Fibroblast of the conjunctiva (primary cell): ENCODE results near the gene RMI2.
"Not testable (repeated sequence)": the region's sequence is repeated elsewhere in the genome, so short reads cannot be mapped to it uniquely, and the experiment has no call there.

ENCODE experiments used
- DNase-seq: peaks from one replicate; pipeline ENCODE4 v3.0.0-alpha.2; 2010; ENCODE audit warnings: low read depth

The RMI2 gene

GRCh38 chr16:11345040-11345862 lies at the start of gene RMI2:
TSS of gene RMI2 (plus strand) at chr16:11345459. CDS start at chr16:11345472, 13 bp downstream.
- DNase-seq: peak; percentile 93

- DNase-seq: no peak
These were observed 49.6 kb upstream of the RMI2 start for GRCh38 chr16:11295672-11296071.

- no peak for DNase-seq
These were observed 48.9 kb upstream of the RMI2 start for GRCh38 chr16:11296351-11296705.

DNA sequence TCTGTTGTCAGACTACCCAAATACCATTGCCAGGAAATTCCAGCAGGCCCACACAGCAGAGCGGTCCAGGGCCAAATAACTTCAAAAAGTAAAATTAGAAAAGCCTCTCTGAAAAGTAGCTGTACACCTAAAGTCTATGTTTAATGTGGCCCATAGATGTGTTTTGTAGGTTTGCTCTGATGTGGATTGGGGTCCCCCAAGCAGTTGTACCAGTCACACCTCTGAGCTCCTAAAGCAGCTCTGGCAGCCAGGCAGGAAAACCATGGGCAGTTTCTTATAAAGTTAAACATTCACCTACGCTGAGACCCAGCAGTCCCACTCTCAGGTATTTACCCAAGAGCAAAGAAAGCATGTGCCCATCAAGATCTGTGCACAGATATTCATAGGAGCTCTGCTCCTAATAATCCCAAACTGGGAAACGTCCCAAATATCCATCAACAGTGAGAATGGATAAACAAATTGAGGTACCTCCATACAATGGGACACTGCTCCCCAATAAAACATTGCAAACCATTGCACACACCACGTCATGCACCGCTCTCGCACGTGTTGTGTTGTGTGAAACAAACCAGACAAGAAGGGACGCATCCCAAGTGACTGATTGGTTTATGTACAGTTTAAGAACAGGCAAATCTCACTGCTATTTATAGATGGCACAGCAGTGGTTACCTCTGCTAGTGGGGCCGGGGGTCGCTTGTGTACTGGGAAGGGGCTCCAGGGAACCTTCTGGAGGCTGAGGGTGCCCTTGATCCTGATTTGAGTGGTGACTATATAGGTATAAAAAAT lies 48.4 kb upstream of the RMI2 start:
- no peak for DNase-seq

DNA sequence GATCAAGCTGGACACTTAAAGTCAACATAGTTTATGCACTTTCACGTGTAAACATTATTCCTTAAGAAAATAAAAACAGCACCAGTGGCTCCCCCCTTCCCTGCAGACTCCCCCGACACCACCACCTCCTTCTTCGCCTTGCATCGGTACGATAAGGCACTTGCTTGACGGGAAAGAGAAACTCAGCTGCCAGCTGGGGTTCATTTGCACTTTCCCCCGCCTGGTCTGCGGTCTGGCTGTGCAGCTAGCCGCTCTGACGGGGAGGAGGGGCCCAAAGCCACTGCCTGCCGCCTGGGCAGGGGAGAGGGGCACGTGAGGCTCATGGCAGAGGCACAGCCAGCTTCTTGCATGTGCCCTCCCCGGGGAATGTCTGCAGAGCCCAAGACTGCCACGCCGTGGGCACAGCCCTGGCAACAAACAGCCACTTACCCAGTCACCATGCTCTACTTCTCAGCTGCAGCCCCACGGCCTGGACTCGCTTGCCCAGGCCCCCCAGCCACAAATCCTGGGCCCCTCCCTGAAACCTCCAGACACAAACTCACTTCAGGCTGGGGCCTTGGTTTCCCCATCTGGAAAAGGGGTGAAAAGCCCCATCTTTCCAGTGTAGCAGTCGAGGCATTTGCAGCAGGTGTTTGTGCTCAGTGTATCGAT lies 47.6 kb upstream of the RMI2 start:
- peak; percentile 40 for DNase-seq

- no peak for DNase-seq
These were observed 46.9 kb upstream of the RMI2 start for GRCh38 chr16:11298143-11298900.

GRCh38 chr16:11298950-11299547 lies 46.2 kb upstream of the RMI2 start:
- not testable (repeated sequence) for DNase-seq

DNA sequence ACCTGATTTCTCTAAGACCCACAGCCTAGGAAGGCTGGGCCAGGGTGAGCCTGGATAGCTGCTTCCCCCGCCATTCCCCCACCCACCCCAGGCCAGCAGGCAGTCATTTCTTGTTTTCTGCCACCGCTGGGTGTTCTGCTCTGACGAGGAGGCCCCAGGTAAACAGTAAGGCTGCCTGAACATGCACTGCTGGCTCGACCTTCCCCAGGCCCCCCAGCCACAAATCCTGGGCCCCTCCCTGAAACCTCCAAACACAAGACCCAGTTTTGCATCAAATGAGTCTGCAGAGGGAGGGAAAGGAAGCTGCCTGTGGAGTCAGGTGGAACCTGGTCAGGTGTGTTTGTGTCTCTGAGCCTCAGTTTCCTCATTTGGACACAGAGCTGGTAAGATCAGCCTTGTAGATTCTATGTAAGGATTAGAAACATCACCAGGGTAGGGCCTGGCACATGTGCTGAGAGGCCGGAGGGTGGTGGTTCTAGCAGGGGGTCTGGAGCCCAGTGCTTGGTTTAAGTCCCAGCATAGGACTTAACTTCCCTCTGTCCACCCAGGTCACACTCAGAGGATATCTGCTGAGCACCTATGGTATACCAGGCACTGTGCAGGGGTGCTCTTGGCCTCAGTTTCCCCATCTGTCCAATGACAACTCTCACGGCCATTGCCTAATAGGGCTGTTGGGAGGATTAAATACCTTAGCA lies 45.2 kb upstream of the RMI2 start:
- DNase-seq: no peak

DNA sequence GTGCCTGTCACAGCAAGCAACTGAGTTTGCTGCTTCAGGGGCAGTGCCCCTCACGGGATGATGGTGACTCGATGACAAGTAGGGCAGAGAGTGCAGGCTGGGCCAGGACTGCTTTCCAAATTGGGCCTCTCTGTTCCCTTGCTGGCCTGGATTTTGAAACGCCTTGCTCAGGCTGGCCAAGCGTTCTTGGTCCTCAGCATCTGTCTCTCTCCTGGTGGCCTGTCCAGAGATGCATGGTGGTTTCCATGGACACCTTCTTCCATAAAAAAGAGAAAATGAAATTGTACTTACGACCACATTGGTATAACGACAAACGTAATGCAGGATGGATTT lies 44.7 kb upstream of the RMI2 start:
- DNase-seq: no peak

GRCh38 chr16:11301645-11302501 lies 43.4 kb upstream of the RMI2 start:
- DNase-seq: no peak

DNA sequence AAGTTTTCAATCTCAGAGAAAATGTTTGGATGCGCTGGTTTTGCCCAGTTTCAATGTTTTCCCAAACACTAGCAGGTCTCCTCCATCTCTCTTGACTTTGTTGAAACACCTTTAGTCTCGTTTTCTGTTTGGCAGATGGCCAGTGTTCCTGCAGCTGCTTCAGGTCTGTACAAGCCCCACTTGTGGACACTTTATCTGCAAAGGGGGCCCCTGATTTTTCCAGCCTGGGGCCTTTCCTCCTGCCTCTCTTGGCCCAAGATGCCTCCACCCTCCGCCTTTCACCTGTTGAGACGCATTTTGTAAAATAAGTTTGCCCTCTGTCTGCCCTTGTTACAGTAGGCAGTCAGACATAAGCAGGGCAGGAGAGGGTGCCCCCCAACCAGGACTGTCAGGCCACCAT lies 42.3 kb upstream of the RMI2 start:
- DNase-seq: no peak

- DNase-seq: no peak
These were observed 41.7 kb upstream of the RMI2 start for GRCh38 chr16:11303405-11304138.

DNA sequence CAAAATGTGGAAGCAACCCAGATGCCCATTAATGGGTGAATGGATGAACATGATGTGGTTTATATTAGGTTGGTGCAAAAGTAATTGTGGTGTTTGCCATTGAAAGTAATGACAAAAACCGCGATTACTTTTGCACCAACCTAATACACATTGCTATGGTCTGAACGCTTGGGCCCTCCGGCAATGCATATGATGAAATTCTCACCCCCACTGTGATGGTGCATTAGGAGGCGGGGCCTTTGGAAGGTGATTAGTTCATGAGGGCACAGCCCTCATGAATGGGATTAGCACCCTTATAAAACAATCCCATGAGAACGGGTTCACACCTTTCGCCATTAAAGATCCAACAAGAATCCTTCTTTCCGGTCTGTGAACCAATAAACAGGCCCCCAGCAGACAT lies 38.9 kb upstream of the RMI2 start:
- DNase-seq: no peak

GRCh38 chr16:11306997-11307638 lies 38.1 kb upstream of the RMI2 start:
- no peak for DNase-seq

DNA sequence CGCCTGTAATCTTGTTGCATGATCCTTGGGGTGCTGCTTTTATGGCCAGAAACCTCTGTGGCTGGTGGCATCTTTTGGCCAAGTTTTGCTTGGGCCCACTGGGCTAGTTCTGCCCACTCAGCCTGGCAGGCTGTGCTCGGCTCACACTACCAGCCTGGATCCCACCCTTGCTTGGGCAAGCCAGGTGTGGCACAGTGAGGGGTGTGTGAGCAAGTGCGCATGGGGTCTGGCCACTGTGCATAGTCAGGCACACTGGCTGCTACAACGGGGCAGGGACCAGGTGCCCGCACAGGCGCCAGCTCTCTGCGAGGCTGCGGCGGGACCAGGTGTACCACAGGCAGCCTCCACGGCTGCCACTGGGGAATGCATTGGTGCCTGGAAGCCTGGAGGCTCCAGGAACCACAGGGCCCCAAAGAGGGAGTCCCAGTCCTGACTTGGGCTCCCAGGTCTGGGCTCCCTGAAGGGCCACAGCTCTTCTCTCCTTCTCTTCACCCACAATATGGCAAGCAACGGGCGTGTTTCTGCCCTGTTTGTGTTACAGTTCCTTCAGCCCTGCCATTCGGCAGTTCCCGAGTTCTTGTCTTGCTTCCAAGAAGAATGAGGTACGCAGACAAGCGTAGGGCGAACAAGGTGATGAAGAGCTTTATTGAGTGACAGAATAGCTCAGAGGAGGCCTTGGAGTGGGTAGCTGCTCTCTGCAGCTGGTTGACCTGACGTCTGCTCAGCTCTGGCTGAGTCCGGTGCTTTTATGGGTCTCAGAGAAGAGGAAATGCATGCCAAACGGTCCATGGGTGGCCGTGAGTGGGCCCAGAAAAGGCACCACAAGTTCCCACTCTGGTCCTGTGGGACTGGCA lies 37.4 kb upstream of the RMI2 start:
- DNase-seq: no peak

DNA sequence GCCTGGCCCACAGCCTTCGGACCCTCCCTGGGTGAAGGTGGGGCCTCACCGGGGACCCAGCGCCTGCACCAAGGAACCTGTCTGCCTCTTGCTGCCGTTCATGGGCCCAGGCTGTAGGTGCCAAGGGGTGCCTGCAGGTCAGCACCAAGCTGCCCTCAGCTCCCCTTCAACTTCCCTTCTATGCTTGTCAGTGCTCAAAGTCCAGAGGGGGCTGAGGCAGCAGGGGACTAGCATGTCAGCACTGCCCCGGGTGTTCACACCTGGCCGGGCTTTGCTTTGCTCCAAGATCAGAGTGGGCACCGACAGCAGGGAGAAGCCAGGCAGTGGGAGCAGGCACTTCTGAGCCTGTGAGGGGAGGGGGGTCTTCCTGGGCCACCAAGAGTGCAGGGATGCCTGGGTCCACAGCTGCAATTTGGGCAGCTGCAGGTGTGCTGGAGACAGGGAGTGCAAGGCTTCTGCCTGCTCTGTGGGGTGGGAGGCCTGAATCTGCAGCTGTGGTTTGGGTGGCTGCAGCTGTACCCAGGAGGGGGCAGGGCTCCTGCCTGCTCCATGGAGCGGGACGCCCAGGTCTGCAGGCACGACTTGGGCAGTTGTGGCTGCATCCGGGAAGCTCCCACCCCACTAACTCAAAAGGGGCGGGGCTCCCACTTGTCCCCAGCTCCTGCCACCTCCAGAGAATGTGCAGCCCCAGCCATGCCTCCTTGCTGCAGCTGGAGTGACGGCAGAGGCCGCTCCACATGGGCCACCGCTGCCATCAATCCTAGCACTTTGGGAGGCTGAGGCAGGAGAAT lies 36.6 kb upstream of the RMI2 start:
- DNase-seq: no peak

GRCh38 chr16:11309895-11310633 lies 35.2 kb upstream of the RMI2 start:
- DNase-seq: no peak
